HCT116 (cell line): ENCODE data around the gene GPR39.

ENCODE experiments used
- CEBPB ChIP-seq: IDR thresholded peaks from 2 replicates; pipeline ENCODE4 v1.6.1; 2012; ENCODE audit warnings: low read depth
- ZNF274 ChIP-seq: fragments of 200-500 bp; sonication (Bioruptor generic); IDR thresholded peaks from 2 replicates; pipeline ENCODE4 v1.6.1; 2014; ENCODE audit warnings: mild to moderate bottlenecking, low read depth, low read length, inconsistent platforms
- TF ChIP-seq, protein P1 (sequence below), 3 experiments: fragments of 200-600 bp in 1 of 3; sonication (generic) in 1 of 3; IDR thresholded peaks in 2 of 3; conservative IDR thresholded peaks in 1 of 3; 2 replicates each; pipeline ENCODE4 v1.5.1; 2012 to 2017; ENCODE audit warnings: low read depth in 2 of 3, low read length in 2 of 3, antibody characterized with exemption in 1 of 3, borderline replicate concordance in 1 of 3, control low read depth in 1 of 3, mild to moderate bottlenecking in 1 of 3, mixed read lengths in 1 of 3, mixed run types in 1 of 3, moderate library complexity in 1 of 3; ENCODE audit not compliant: insufficient read depth in 1 of 3

DNA sequence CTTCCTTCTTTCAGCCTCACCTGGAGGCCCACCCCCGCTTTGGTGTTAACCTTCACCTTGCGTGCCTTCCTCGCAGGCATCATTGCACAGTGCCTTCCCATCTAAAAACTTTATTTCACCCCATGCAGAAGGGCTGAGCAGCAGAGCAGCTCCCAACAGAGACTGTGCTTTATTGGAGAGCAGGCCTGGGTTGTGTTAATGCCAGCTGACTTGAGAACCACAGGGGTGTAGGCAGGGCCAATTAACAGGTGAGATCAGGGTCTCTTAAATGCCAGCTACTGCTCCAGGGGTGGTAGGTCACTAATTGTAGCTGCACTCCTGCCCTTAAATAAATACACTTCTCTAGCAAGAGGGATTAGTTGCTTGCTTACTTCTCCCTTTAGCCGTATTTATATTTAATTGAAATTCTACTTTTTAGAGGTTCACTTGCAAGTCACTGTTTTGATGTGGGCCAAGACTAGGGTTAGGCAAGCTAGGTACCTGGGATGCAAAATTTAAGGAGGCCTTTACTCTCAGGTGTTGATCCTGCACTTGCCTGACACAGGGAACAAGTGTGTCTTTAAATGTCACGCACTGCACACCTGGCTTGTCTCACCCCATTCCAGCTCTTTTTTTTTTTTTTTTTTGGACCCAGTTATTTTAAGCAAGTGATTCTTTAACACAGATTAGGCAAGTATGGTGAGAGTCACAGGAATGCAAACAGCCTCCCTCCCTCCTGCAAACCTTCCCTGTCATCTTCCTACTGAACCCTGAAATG lies 198.9 kb downstream of the GPR39 start:
- TF ChIP-seq, protein P1, sequence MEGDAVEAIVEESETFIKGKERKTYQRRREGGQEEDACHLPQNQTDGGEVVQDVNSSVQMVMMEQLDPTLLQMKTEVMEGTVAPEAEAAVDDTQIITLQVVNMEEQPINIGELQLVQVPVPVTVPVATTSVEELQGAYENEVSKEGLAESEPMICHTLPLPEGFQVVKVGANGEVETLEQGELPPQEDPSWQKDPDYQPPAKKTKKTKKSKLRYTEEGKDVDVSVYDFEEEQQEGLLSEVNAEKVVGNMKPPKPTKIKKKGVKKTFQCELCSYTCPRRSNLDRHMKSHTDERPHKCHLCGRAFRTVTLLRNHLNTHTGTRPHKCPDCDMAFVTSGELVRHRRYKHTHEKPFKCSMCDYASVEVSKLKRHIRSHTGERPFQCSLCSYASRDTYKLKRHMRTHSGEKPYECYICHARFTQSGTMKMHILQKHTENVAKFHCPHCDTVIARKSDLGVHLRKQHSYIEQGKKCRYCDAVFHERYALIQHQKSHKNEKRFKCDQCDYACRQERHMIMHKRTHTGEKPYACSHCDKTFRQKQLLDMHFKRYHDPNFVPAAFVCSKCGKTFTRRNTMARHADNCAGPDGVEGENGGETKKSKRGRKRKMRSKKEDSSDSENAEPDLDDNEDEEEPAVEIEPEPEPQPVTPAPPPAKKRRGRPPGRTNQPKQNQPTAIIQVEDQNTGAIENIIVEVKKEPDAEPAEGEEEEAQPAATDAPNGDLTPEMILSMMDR (IDR thresholded peaks at IDR 0.05 in 2 of 3, conservative IDR thresholded peaks at IDR 0.05 in 1 of 3; ENCODE audit: borderline replicate concordance in 1 of 3, insufficient read depth in 1 of 3, low read depth in 2 of 3, low read length in 2 of 3): no peak
- no peak for TF ChIP-seq CEBPB
- no peak for TF ChIP-seq ZNF274
